Measurements from ENCODE around the gene KCNJ5.
A peak's percentile ranks its signal among the peaks of the same experiment; 100 is the strongest.

The KCNJ5 gene

GRCh38 chr11:128890543-128891368 is at the start of gene KCNJ5:
Gene KCNJ5, plus strand, starts transcription at chr11:128891356. Its CDS starts 19,918 bp downstream, at chr11:128911274.
- H3K4me1 ChIP-seq (ENCODE audit: control insufficient read depth, insufficient read depth, low read length), result peaks cover 8% of the 10 kb centered on the region
- H3K9ac ChIP-seq (ENCODE audit: low read depth, low read length), result no peak within 1 kb of the TSS
- H3K4me3 ChIP-seq (ENCODE audit: low read depth, low read length), result peak within 1 kb of the TSS; percentile 60
- peaks cover 93% of the 10 kb centered on the region for H3K27me3 ChIP-seq (ENCODE audit: control insufficient read depth, insufficient read depth, low read length)
- H3K9me3 ChIP-seq (ENCODE audit: control insufficient read depth, insufficient read depth, low read length), result no peaks in the 10 kb centered on the region
- no peaks in the 10 kb centered on the region for H3K36me3 ChIP-seq (ENCODE audit: control insufficient read depth, insufficient read depth, low read length)

GRCh38 chr11:128841461-128842072 is 49.6 kb upstream of the KCNJ5 start:
- peaks cover 2% of the 10 kb centered on the region for H3K27me3 ChIP-seq (ENCODE audit: control insufficient read depth, insufficient read depth, low read length)
- H3K4me1 ChIP-seq (ENCODE audit: control insufficient read depth, insufficient read depth, low read length), result peaks cover 4% of the 10 kb centered on the region
- no peaks in the 10 kb centered on the region for H3K9me3 ChIP-seq (ENCODE audit: control insufficient read depth, insufficient read depth, low read length)
- H3K36me3 ChIP-seq (ENCODE audit: control insufficient read depth, insufficient read depth, low read length), result no peaks in the 10 kb centered on the region
- H3K9ac ChIP-seq (ENCODE audit: low read depth, low read length), result no peak overlapping the region
- no peak overlapping the region for H3K4me3 ChIP-seq (ENCODE audit: low read depth, low read length)

GRCh38 chr11:128843198-128843785 is 47.9 kb upstream of the KCNJ5 start:
- Histone ChIP-seq H3K4me1 (ENCODE audit: control insufficient read depth, insufficient read depth, low read length) (peaks cover 4% of the 10 kb centered on the region), H3K9me3 (ENCODE audit: control insufficient read depth, insufficient read depth, low read length) (no peaks in the 10 kb centered on the region), H3K27me3 (ENCODE audit: control insufficient read depth, insufficient read depth, low read length) (peaks cover 2% of the 10 kb centered on the region), H3K36me3 (ENCODE audit: control insufficient read depth, insufficient read depth, low read length) (no peaks in the 10 kb centered on the region), H3K9ac (ENCODE audit: low read depth, low read length) (no peak overlapping the region), H3K4me3 (ENCODE audit: low read depth, low read length) (no peak overlapping the region)

GRCh38 chr11:128845334-128845780 is 45.8 kb upstream of the KCNJ5 start:
- H3K4me1 ChIP-seq (ENCODE audit: control insufficient read depth, insufficient read depth, low read length), result no peaks in the 10 kb centered on the region
- H3K9me3 ChIP-seq (ENCODE audit: control insufficient read depth, insufficient read depth, low read length), result no peaks in the 10 kb centered on the region
- no peaks in the 10 kb centered on the region for H3K36me3 ChIP-seq (ENCODE audit: control insufficient read depth, insufficient read depth, low read length)
- no peak overlapping the region for H3K4me3 ChIP-seq (ENCODE audit: low read depth, low read length)
- H3K9ac ChIP-seq (ENCODE audit: low read depth, low read length), result no peak overlapping the region
- H3K27me3 ChIP-seq (ENCODE audit: control insufficient read depth, insufficient read depth, low read length), result peaks cover 2% of the 10 kb centered on the region

- Histone ChIP-seq H3K27me3 (ENCODE audit: control insufficient read depth, insufficient read depth, low read length) (peaks cover 2% of the 10 kb centered on the region), H3K9ac (ENCODE audit: low read depth, low read length) (no peak overlapping the region), H3K36me3 (ENCODE audit: control insufficient read depth, insufficient read depth, low read length) (no peaks in the 10 kb centered on the region), H3K9me3 (ENCODE audit: control insufficient read depth, insufficient read depth, low read length) (no peaks in the 10 kb centered on the region), H3K4me1 (ENCODE audit: control insufficient read depth, insufficient read depth, low read length) (no peaks in the 10 kb centered on the region), H3K4me3 (ENCODE audit: low read depth, low read length) (no peak overlapping the region)
Measured at GRCh38 chr11:128846985-128847384, 44.2 kb upstream of the KCNJ5 start.

GRCh38 chr11:128848815-128849455 is 42.2 kb upstream of the KCNJ5 start:
- no peaks in the 10 kb centered on the region for H3K36me3 ChIP-seq (ENCODE audit: control insufficient read depth, insufficient read depth, low read length)
- H3K4me1 ChIP-seq (ENCODE audit: control insufficient read depth, insufficient read depth, low read length), result no peaks in the 10 kb centered on the region
- no peaks in the 10 kb centered on the region for H3K9me3 ChIP-seq (ENCODE audit: control insufficient read depth, insufficient read depth, low read length)
- no peak overlapping the region for H3K9ac ChIP-seq (ENCODE audit: low read depth, low read length)
- peaks cover 2% of the 10 kb centered on the region for H3K27me3 ChIP-seq (ENCODE audit: control insufficient read depth, insufficient read depth, low read length)
- no peak overlapping the region for H3K4me3 ChIP-seq (ENCODE audit: low read depth, low read length)

- no peaks in the 10 kb centered on the region for H3K36me3 ChIP-seq (ENCODE audit: control insufficient read depth, insufficient read depth, low read length)
- no peaks in the 10 kb centered on the region for H3K27me3 ChIP-seq (ENCODE audit: control insufficient read depth, insufficient read depth, low read length)
- H3K4me1 ChIP-seq (ENCODE audit: control insufficient read depth, insufficient read depth, low read length), result no peaks in the 10 kb centered on the region
- no peak overlapping the region for H3K9ac ChIP-seq (ENCODE audit: low read depth, low read length)
- H3K4me3 ChIP-seq (ENCODE audit: low read depth, low read length), result no peak overlapping the region
- H3K9me3 ChIP-seq (ENCODE audit: control insufficient read depth, insufficient read depth, low read length), result no peaks in the 10 kb centered on the region
Measured at GRCh38 chr11:128852327-128853023, 38.7 kb upstream of the KCNJ5 start.

- H3K9ac ChIP-seq (ENCODE audit: low read depth, low read length), result no peak overlapping the region
- H3K4me3 ChIP-seq (ENCODE audit: low read depth, low read length), result no peak overlapping the region
- H3K4me1 ChIP-seq (ENCODE audit: control insufficient read depth, insufficient read depth, low read length), result no peaks in the 10 kb centered on the region
- no peaks in the 10 kb centered on the region for H3K9me3 ChIP-seq (ENCODE audit: control insufficient read depth, insufficient read depth, low read length)
- H3K36me3 ChIP-seq (ENCODE audit: control insufficient read depth, insufficient read depth, low read length), result no peaks in the 10 kb centered on the region
- H3K27me3 ChIP-seq (ENCODE audit: control insufficient read depth, insufficient read depth, low read length), result peaks cover 4% of the 10 kb centered on the region
Measured at GRCh38 chr11:128853559-128853958, 37.6 kb upstream of the KCNJ5 start.

GRCh38 chr11:128854841-128855240 is 36.3 kb upstream of the KCNJ5 start:
- Histone ChIP-seq H3K9me3 (ENCODE audit: control insufficient read depth, insufficient read depth, low read length) (no peaks in the 10 kb centered on the region), H3K4me1 (ENCODE audit: control insufficient read depth, insufficient read depth, low read length) (no peaks in the 10 kb centered on the region), H3K27me3 (ENCODE audit: control insufficient read depth, insufficient read depth, low read length) (peaks cover 14% of the 10 kb centered on the region), H3K36me3 (ENCODE audit: control insufficient read depth, insufficient read depth, low read length) (no peaks in the 10 kb centered on the region), H3K9ac (ENCODE audit: low read depth, low read length) (no peak overlapping the region), H3K4me3 (ENCODE audit: low read depth, low read length) (no peak overlapping the region)

- Histone ChIP-seq H3K36me3 (ENCODE audit: control insufficient read depth, insufficient read depth, low read length) (no peaks in the 10 kb centered on the region), H3K9me3 (ENCODE audit: control insufficient read depth, insufficient read depth, low read length) (no peaks in the 10 kb centered on the region), H3K4me3 (ENCODE audit: low read depth, low read length) (no peak overlapping the region), H3K27me3 (ENCODE audit: control insufficient read depth, insufficient read depth, low read length) (peaks cover 14% of the 10 kb centered on the region), H3K9ac (ENCODE audit: low read depth, low read length) (no peak overlapping the region), H3K4me1 (ENCODE audit: control insufficient read depth, insufficient read depth, low read length) (no peaks in the 10 kb centered on the region)
Measured at GRCh38 chr11:128856241-128856640, 34.9 kb upstream of the KCNJ5 start.

GRCh38 chr11:128857341-128857740 is 33.8 kb upstream of the KCNJ5 start:
- Histone ChIP-seq H3K9ac (ENCODE audit: low read depth, low read length) (no peak overlapping the region), H3K4me3 (ENCODE audit: low read depth, low read length) (no peak overlapping the region), H3K36me3 (ENCODE audit: control insufficient read depth, insufficient read depth, low read length) (no peaks in the 10 kb centered on the region), H3K9me3 (ENCODE audit: control insufficient read depth, insufficient read depth, low read length) (no peaks in the 10 kb centered on the region), H3K4me1 (ENCODE audit: control insufficient read depth, insufficient read depth, low read length) (no peaks in the 10 kb centered on the region), H3K27me3 (ENCODE audit: control insufficient read depth, insufficient read depth, low read length) (peaks cover 14% of the 10 kb centered on the region)

All from iPS-15b (cell line).